Lower lobe of right lung (tissue), 2 donors: ENCODE data around the gene P2RY6. TPM values are rescaled to one million over a fixed set of nuclear protein-coding genes. Genes with fewer than 3 reads are reported as not detected.

Experiments
- ATAC-seq, 2 donors: fragments of 200-7000 bp; cut with Tn5 transposase; one replicate each; pipeline ENCODE4 v1.9.1; 2020 to 2022; ENCODE audit warnings: mild to moderate bottlenecking in 2 of 2, moderate library complexity in 2 of 2
- DNase-seq: peaks from one replicate; pipeline ENCODE4 v3.0.0-alpha.2; 2020
- H3K27ac ChIP-seq: fragments of 200-600 bp; one replicate; pipeline ENCODE4 v1.8.0; 2022
- H3K27me3 ChIP-seq: fragments of 200-600 bp; one replicate; pipeline ENCODE4 v1.8.0; 2022; ENCODE audit warnings: low read depth
- H3K36me3 ChIP-seq: fragments of 200-600 bp; one replicate; pipeline ENCODE4 v1.8.0; 2022; ENCODE audit warnings: mild to moderate bottlenecking
- H3K4me1 ChIP-seq: fragments of 200-600 bp; one replicate; pipeline ENCODE4 v1.8.0; 2022
- H3K4me3 ChIP-seq: fragments of 200-600 bp; one replicate; pipeline ENCODE4 v1.8.0; 2022; ENCODE audit warnings: mild to moderate bottlenecking
- H3K9me3 ChIP-seq: fragments of 200-600 bp; one replicate; pipeline ENCODE4 v1.8.0; 2022
- intact Hi-C: fragments of 100-400 bp; cut with DNase I; formaldehyde crosslinking; loops from one replicate; pipeline ENCODE4 v1.11.0; 2022
- total RNA-seq: library from RNA; stranded (reverse); fragmentation: NEBNext Ultra II Directional; extraction: Animal tissue kit (Norgen Biotek cat#: 25700); gene quantifications from one replicate; pipeline ENCODE4 v1.2.1, GENCODE V29; 2021
- TF ChIP-seq, protein P1 (sequence below): fragments of 200-600 bp; IDR thresholded peaks from one replicate; pipeline ENCODE4 v1.8.0; 2022; ENCODE audit warnings: antibody characterized with exemption, mild to moderate bottlenecking
- donor health status: DM: no; HTN: yes; CAD: no; lungs with severe emphysema.

P2RY6 gene
- total RNA-seq, 1 donor from 2014 or later: 3.6 TPM

DNA sequence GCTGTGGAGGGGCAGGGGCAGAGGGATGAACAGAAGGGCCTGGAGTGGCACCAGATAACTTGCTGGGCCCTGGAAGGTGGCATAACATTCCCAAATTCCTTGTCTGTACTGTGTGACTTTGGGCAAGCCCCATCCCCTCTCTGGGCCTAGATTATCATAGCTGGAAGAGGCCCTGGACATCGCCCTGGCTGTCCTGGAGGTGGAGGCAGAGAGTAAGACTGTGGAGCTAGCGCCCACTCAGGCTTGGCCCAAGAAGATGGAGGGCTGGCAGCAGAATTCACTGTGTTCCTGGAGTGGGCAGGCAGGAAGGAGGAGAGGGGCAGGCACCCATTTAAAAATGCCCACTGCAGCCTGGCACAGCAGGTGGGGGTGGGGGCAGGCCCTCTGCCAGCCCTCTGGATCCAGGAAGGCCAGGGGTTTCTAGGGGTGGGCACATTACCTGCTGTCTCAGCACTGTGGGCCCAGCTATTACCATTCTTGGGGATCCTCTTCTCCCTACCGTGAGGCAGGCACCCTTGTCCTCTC, 58.5 kb downstream of the P2RY6 start:
- Histone ChIP-seq H3K4me3 (no peak overlapping the region), H3K27ac (peak overlapping the region; percentile 38), H3K9me3 (no peaks in the 10 kb centered on the region), H3K4me1 (peaks cover 68% of the 10 kb centered on the region), H3K27me3 (no peaks in the 10 kb centered on the region), H3K36me3 (no peaks in the 10 kb centered on the region)
- no peak for DNase-seq
- intact Hi-C loops: no loop called here
- ATAC-seq: no peak
- TF ChIP-seq, protein P1, sequence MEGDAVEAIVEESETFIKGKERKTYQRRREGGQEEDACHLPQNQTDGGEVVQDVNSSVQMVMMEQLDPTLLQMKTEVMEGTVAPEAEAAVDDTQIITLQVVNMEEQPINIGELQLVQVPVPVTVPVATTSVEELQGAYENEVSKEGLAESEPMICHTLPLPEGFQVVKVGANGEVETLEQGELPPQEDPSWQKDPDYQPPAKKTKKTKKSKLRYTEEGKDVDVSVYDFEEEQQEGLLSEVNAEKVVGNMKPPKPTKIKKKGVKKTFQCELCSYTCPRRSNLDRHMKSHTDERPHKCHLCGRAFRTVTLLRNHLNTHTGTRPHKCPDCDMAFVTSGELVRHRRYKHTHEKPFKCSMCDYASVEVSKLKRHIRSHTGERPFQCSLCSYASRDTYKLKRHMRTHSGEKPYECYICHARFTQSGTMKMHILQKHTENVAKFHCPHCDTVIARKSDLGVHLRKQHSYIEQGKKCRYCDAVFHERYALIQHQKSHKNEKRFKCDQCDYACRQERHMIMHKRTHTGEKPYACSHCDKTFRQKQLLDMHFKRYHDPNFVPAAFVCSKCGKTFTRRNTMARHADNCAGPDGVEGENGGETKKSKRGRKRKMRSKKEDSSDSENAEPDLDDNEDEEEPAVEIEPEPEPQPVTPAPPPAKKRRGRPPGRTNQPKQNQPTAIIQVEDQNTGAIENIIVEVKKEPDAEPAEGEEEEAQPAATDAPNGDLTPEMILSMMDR: peak; percentile 36

DNA sequence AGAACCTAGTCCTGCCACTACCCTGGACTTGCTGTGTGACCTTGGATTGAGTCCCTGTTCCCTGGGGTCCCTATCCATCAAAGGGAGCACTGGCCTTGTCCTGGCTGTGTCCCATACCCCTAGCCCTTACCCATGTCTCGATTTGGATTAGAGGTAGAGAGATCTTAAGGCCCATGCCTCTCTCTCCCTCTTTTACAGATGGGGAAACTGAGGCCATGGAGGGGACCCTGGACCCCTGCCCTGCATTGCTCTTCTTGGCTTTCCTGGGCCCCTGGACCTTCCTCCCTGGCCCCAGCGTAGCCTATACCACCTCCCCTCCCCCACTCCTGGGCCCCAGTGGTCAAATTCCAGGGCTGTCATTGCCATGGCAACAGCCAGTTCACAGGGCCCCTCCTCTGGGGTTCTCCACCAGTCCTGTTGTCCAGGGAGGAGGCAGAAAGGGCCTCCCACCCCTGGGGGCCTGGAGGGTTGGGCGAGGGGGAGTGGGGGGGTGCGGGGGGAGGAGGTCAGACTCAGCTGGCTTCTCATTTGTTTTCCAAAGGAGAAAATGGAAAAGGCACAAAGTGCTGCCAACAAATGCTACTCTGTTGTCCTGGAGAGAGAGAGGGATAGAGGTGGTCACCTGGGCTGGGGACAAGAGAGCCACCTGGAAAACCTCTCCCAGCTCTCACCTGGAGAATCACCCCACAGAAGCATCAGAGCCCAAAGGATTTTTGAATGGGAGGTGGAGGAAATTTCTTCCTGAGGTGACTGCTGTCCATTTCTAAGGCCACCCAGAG, 59.2 kb downstream of the P2RY6 start:
- peak overlapping the region; percentile 38 for H3K27ac ChIP-seq
- ATAC-seq (no peak), DNase-seq (no peak)
- H3K9me3 ChIP-seq: no peaks in the 10 kb centered on the region
- H3K4me3 ChIP-seq: no peak overlapping the region
- intact Hi-C loops: no loop called here
- TF ChIP-seq, protein P1: no peak
- no peaks in the 10 kb centered on the region for H3K36me3 ChIP-seq
- peaks cover 66% of the 10 kb centered on the region for H3K4me1 ChIP-seq
- no peaks in the 10 kb centered on the region for H3K27me3 ChIP-seq

DNA sequence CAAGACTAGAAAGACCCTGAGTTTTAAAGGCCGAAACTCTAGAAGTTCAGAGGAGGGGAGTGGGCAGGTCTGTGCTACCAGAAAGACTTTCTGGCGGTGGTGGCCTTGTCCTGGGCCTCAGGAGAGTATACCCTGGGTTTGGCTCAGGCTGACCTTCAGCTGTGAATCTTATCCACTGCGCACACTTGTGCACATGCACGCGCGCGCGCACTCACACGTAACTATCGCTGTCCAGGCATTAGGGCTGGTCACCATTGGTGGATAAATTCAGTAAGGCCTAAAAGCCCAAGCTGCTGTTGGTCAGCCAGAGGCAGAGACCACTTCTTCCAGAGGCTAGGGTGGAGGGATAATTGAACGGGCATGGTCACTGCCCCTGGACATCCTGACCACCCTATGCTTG, 61.0 kb downstream of the P2RY6 start:
- Histone ChIP-seq H3K27me3 (no peaks in the 10 kb centered on the region), H3K4me3 (no peak overlapping the region), H3K4me1 (peaks cover 61% of the 10 kb centered on the region), H3K27ac (peak overlapping the region; percentile 63), H3K36me3 (no peaks in the 10 kb centered on the region), H3K9me3 (no peaks in the 10 kb centered on the region)
- no peak for DNase-seq
- TF ChIP-seq, protein P1: no peak
- ATAC-seq: no peak
- intact Hi-C loops: no loop called here

DNA sequence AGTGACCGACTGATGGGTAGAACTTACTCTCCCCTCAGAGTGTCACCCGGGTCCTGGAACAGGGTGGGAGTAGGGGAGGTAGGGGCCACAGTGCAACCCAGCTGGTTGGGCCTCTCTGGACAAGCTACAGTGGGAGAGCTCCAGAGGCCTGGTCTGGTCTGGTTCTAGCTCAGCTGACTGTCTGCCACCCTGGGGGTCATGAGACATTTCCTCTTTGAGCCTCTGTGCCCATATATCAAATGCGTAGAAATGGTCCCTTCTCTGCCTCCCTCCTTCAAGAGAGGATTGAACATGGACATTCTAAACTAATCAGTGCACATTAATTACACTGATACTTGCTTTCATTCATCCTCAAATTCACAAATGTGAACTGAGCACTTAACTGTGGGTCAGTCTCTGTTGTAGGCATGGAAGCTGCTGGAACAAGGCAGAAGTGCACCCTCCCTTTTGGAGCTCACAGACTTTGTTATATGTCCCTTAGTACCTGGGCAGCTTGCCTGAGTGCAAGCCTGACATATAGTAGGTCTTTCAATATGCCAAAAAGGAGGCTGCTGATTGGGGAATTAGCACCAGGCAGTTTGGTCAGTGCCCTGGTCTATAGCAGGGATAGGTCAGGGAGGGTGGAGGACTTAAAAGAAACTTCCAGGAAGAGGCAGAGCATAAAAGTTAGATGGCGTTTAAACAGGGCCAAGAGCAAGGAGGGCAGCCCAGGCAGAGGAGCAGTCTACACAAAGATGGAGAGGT, 61.7 kb downstream of the P2RY6 start:
- Histone ChIP-seq H3K9me3 (no peaks in the 10 kb centered on the region), H3K4me1 (peaks cover 61% of the 10 kb centered on the region), H3K36me3 (no peaks in the 10 kb centered on the region), H3K4me3 (no peak overlapping the region), H3K27ac (peak overlapping the region; percentile 63), H3K27me3 (no peaks in the 10 kb centered on the region)
- TF ChIP-seq, protein P1: no peak
- ATAC-seq: no peak
- no peak for DNase-seq
- intact Hi-C loops: no loop called here

DNA sequence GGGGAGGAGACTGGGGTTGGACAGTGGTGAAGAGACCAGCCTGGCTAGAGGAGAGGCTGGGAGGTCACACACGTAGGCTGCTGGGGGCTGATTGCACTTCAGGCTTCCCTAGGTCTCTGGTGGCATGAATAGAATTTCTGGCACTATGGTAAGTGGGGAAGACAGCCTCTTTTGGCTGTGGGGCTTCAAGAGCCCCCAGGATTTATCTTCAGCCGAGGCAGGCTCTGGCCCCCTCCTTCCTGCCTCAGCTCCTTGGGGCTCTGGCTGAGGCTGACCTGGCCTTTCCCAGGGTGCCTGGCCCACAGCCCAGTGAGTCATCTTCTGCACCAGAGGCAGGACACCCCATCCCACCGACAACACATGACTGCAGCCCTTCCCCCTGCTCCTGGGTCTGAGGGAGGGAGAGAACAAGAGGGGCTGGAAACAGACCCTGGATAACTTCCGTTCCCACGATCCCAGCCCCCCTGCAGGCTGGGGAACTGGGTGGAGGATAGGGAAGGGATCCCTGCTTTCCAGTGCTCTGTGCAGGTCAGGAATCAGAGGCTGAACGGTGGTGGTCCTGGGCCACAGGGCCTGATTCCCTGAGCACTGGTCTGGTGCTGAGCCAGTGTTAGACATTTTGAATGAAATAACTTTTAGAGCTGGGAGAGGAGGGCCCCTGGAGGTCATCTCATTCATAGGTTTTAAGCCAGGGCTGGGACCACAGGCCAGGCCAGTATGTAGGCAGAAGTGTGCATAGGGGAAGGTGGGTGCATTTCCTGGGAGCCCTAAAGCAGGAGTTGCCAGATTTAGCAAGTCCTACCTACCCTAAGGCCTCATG, 62.5 kb downstream of the P2RY6 start:
- ATAC-seq (peak; percentile 55 to 69), DNase-seq (no peak)
- Histone ChIP-seq H3K4me1 (peaks cover 59% of the 10 kb centered on the region), H3K9me3 (no peaks in the 10 kb centered on the region), H3K4me3 (no peak overlapping the region), H3K36me3 (no peaks in the 10 kb centered on the region), H3K27me3 (no peaks in the 10 kb centered on the region), H3K27ac (peak overlapping the region; percentile 63)
- intact Hi-C loops: no loop called here
- TF ChIP-seq, protein P1: no peak
